SKM-1 (cell line): ENCODE data around the gene KLHDC7B.

Experiments
- DNase-seq: peaks from one replicate; lab custom pipeline; 2025; ENCODE audit not compliant: unreplicated experiment; lab: John Stamatoyannopoulos, UW

Gene KLHDC7B

GRCh38 chr22:50571264-50572175 lies 25.8 kb downstream of the KLHDC7B start:
- no peak for DNase-seq

- no peak for DNase-seq
Observed at GRCh38 chr22:50572965-50573364, 27.3 kb downstream of the KLHDC7B start.

- no peak for DNase-seq
Observed at GRCh38 chr22:50573491-50574382, 28.0 kb downstream of the KLHDC7B start.

- no peak for DNase-seq
Observed at GRCh38 chr22:50574383-50574755, 28.7 kb downstream of the KLHDC7B start.

GRCh38 chr22:50575426-50575941 lies 29.8 kb downstream of the KLHDC7B start:
- no peak for DNase-seq

GRCh38 chr22:50576070-50576469 lies 30.4 kb downstream of the KLHDC7B start:
- no peak for DNase-seq

- no peak for DNase-seq
Observed at GRCh38 chr22:50576806-50577696, 31.4 kb downstream of the KLHDC7B start.

- no peak for DNase-seq
Observed at GRCh38 chr22:50577697-50577986, 31.9 kb downstream of the KLHDC7B start.

GRCh38 chr22:50577987-50578775 lies 32.5 kb downstream of the KLHDC7B start, which contains the start of gene CPT1B:
Gene CPT1B, minus strand, starts transcription at chr22:50578427. Its CDS starts 512 bp downstream, at chr22:50577915.
- DNase-seq = no peak

GRCh38 chr22:50578776-50579310 lies 33.1 kb downstream of the KLHDC7B start:
- no peak for DNase-seq

- DNase-seq = no peak
Observed at GRCh38 chr22:50579752-50580151, 34.1 kb downstream of the KLHDC7B start.

- DNase-seq = no peak
Observed at GRCh38 chr22:50581031-50581949, 35.6 kb downstream of the KLHDC7B start.

GRCh38 chr22:50581950-50582492 lies 36.3 kb downstream of the KLHDC7B start:
- no peak for DNase-seq

GRCh38 chr22:50582493-50583293 lies 37.0 kb downstream of the KLHDC7B start, which contains the start of gene CHKB:
Gene CHKB, minus strand, starts transcription at chr22:50582849. Its CDS starts 68 bp downstream, at chr22:50582781.
- peak; percentile 96 for DNase-seq

GRCh38 chr22:50583294-50583861 lies 37.7 kb downstream of the KLHDC7B start:
- no peak for DNase-seq

- DNase-seq = no peak
Observed at GRCh38 chr22:50584106-50585096, 38.7 kb downstream of the KLHDC7B start.
